ENCODE measurements around the gene CSRP2.

GRCh38 chr12:76925135-76925534 is 46.3 kb upstream of the CSRP2 start:
- TF ChIP-seq POLR2AphosphoS5 (IDR thresholded peaks at IDR 0.05; ENCODE audit: low read depth, low read length) (no peak), TAF1 (IDR thresholded peaks at IDR 0.05; ENCODE audit: borderline replicate concordance, low read depth, low read length) (no peak)

All from GM12892 (cell line).